Activated B cell treated with CpG ODN at 0.5 μM for 24 hours (primary cell): ENCODE results near the gene ZBTB44. TPM values are rescaled to one million over a fixed set of nuclear protein-coding genes. Genes with fewer than 3 reads are reported as not detected.

ENCODE experiments used
- ATAC-seq: fragments of 200-7000 bp; cut with Tn5 transposase; one replicate; pipeline ENCODE4 v1.10.0; 2021; ENCODE audit warnings: low read depth, mild to moderate bottlenecking, moderate library complexity
- CTCF ChIA-PET: fragments of 350-600 bp; sonication (Branson Sonifier 250); formaldehyde crosslinking; loops from one replicate; lab custom pipeline; 2021; ENCODE audit warnings: antibody characterized with exemption; lab: Charles Lee
- POLR2A ChIA-PET: fragments of 350-600 bp; sonication (Branson Sonifier 250); formaldehyde crosslinking; loops from one replicate; lab custom pipeline; 2021; ENCODE audit warnings: antibody characterized with exemption; lab: Charles Lee
- DNase-seq: peaks from one replicate; pipeline ENCODE4 v3.0.0; 2022
- H3K27ac Mint-ChIP-seq: one replicate; pipeline ENCODE4 v1.8.0; 2020; ENCODE audit warnings: mixed read lengths
- H3K27me3 Mint-ChIP-seq: one replicate; pipeline ENCODE4 v1.8.0; 2021; ENCODE audit warnings: mixed read lengths
- H3K36me3 Mint-ChIP-seq: one replicate; pipeline ENCODE4 v1.8.0; 2021; ENCODE audit warnings: low read depth, mixed read lengths
- H3K4me1 Mint-ChIP-seq: one replicate; pipeline ENCODE4 v1.8.0; 2021; ENCODE audit warnings: mixed read lengths
- H3K4me3 Mint-ChIP-seq: one replicate; pipeline ENCODE4 v1.8.0; 2020; ENCODE audit warnings: mild to moderate bottlenecking, mixed read lengths
- H3K9me3 Mint-ChIP-seq: one replicate; pipeline ENCODE4 v1.8.0; 2020; ENCODE audit warnings: mixed read lengths
- CTCF ChIP-seq: fragments of 200-600 bp; IDR thresholded peaks from one replicate; pipeline ENCODE4 v1.8.0; 2022; ENCODE audit warnings: antibody characterized with exemption, mild to moderate bottlenecking
- intact Hi-C: fragments of 100-400 bp; cut with micrococcal nuclease; formaldehyde crosslinking; loops from one replicate; pipeline ENCODE4 v1.15.1; 2024
- total RNA-seq: library from RNA; stranded (reverse); gene quantifications from 2 replicates; pipeline ENCODE4 v1.2.3, GENCODE V29; 2022

ZBTB44 gene
- total RNA-seq, 1 donor from 2014 or later = 61.5 TPM

GRCh38 chr11:130217133-130218031 is 97.3 kb downstream of the ZBTB44 start:
- DNase-seq = no peak

GRCh38 chr11:130216591-130217132 is 98.1 kb downstream of the ZBTB44 start:
- H3K4me1 Mint-ChIP-seq = peaks cover 6% of the 10 kb centered on the region
- CTCF ChIA-PET = interaction anchor here (1.5 kb wide), 1 partner anchor 645 kb away, joined by 4 read pairs; no protein-coding TSS in a partner anchor
- POLR2A ChIA-PET = no interaction called here
- H3K27me3 Mint-ChIP-seq = no peaks in the 10 kb centered on the region
- DNase-seq (no peak), ATAC-seq (no peak)
- intact Hi-C loops = no loop called here
- H3K36me3 Mint-ChIP-seq = peaks cover 3% of the 10 kb centered on the region
- H3K9me3 Mint-ChIP-seq = no peaks in the 10 kb centered on the region
- no peak for TF ChIP-seq CTCF
- H3K4me3 Mint-ChIP-seq = no peak overlapping the region
- H3K27ac Mint-ChIP-seq = no peak overlapping the region

More at GRCh38 chr11:130217133-130218031, 97.3 kb downstream of the ZBTB44 start:
- CTCF ChIA-PET = interaction anchor here (1.1 kb wide), 1 partner anchor 644 kb away, joined by 4 read pairs; no protein-coding TSS in a partner anchor
- Mint-ChIP-seq H3K27ac (no peak overlapping the region), H3K4me3 (no peak overlapping the region), H3K4me1 (peaks cover 6% of the 10 kb centered on the region), H3K9me3 (no peaks in the 10 kb centered on the region), H3K36me3 (no peaks in the 10 kb centered on the region), H3K27me3 (no peaks in the 10 kb centered on the region)
- no peak for ATAC-seq
- no peak for TF ChIP-seq CTCF
- intact Hi-C loops = no loop called here
- POLR2A ChIA-PET = no interaction called here

DNA sequence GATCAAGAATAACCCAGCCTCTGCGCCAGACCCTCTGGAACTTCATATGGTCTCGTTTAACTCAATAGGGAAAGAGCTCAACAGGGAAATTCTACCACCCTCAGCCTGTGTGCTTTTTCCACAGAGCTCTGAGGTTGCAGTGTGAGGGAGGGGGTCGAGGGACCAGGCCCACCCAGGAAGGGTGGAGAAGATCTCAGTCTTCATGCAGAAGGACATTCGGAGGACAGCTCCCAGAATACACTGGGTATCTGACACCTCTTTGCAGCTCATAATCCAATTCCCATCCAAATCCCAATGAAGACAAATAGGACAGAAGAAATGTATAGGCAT is 98.5 kb downstream of the ZBTB44 start:
- DNase-seq (no peak), ATAC-seq (no peak)
- H3K27me3 Mint-ChIP-seq = no peaks in the 10 kb centered on the region
- CTCF ChIA-PET = interaction anchor here (1.5 kb wide), 1 partner anchor 646 kb away, joined by 4 read pairs; no protein-coding TSS in a partner anchor
- no peak overlapping the region for H3K4me3 Mint-ChIP-seq
- H3K4me1 Mint-ChIP-seq = peaks cover 6% of the 10 kb centered on the region
- H3K27ac Mint-ChIP-seq = no peak overlapping the region
- H3K36me3 Mint-ChIP-seq = peaks cover 3% of the 10 kb centered on the region
- H3K9me3 Mint-ChIP-seq = no peaks in the 10 kb centered on the region
- no peak for TF ChIP-seq CTCF
- intact Hi-C loops = no loop called here
- POLR2A ChIA-PET = no interaction called here

DNA sequence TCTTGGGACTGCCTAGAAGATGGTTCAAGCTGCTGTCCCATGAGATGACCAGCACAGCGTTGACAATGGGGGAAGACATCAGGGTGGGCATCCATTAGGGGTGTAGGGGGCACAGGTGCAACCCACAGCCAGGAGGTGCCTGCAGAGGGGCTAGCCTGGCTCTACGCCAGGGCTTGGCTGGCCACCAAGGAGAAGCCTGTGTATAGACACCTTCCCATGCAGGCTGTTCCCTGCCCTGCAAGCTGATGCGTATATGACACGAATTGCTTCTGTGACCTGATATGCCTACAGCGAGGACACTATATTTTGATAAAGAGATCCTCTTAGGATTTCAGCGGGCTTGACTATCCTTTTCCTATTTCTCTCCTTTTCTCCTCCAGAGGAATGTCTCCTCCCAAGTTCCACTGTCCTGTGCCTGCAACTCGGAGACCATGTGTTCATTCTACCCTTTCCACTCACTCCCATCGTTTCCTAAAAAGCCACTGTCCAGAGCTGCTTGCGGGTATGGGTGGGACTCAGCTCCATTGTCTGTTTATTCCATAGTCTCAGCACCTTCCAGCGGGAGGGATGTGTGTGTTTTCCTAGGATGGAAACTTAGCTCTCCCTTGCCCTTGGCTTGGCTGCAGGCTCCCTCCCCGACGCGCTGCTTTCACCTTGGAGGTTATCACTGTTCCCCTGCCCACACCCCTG is 99.0 kb downstream of the ZBTB44 start:
- Mint-ChIP-seq H3K9me3 (no peaks in the 10 kb centered on the region), H3K27me3 (no peaks in the 10 kb centered on the region), H3K4me3 (no peak overlapping the region), H3K27ac (no peak overlapping the region), H3K36me3 (peaks cover 3% of the 10 kb centered on the region), H3K4me1 (peaks cover 6% of the 10 kb centered on the region)
- intact Hi-C loops = no loop called here
- CTCF ChIA-PET = interaction anchor here (1.5 kb wide), 1 partner anchor 646 kb away, joined by 4 read pairs; no protein-coding TSS in a partner anchor
- no peak for DNase-seq
- POLR2A ChIA-PET = no interaction called here
- no peak for TF ChIP-seq CTCF
- no peak for ATAC-seq
